GM18858 (cell line): Measurements from ENCODE around the gene SPEM3.

ENCODE experiments used
- ATAC-seq: cut with Tn5 transposase; IDR thresholded peaks from one replicate; pipeline ENCODE4 v1.9.1; 2021; ENCODE audit not compliant: unreplicated experiment

Gene SPEM3

GRCh38 chr17:7419819-7420610, 8.6 kb upstream of the SPEM3 start, which contains the start of gene SPEM1:
Gene SPEM1 (plus strand): TSS chr17:7420324. CDS start chr17:7420385, 61 bp downstream.
- no peak for ATAC-seq

GRCh38 chr17:7421186-7421585, 7.5 kb upstream of the SPEM3 start:
- ATAC-seq, result no peak

- no peak for ATAC-seq
These were observed 5.0 kb upstream of the SPEM3 start for GRCh38 chr17:7423679-7424078.

GRCh38 chr17:7425316-7425715, 3.3 kb upstream of the SPEM3 start, which contains the start of gene SPEM2:
Gene SPEM2 (plus strand): TSS chr17:7425616. CDS start chr17:7425689, 73 bp downstream.
- no peak for ATAC-seq

- no peak for ATAC-seq
These were observed 2.9 kb upstream of the SPEM3 start for GRCh38 chr17:7425756-7426155.

GRCh38 chr17:7426203-7426863, 2.3 kb upstream of the SPEM3 start:
- ATAC-seq, result no peak

- ATAC-seq, result no peak
These were observed 1.7 kb upstream of the SPEM3 start for GRCh38 chr17:7426896-7427489.

GRCh38 chr17:7427549-7427948, 1.1 kb upstream of the SPEM3 start:
- no peak for ATAC-seq

GRCh38 chr17:7429722-7430121, 1.1 kb downstream of the SPEM3 start:
- no peak for ATAC-seq

GRCh38 chr17:7431231-7431630, 2.6 kb downstream of the SPEM3 start:
- ATAC-seq, result no peak

GRCh38 chr17:7432296-7432695, 3.6 kb downstream of the SPEM3 start:
- ATAC-seq, result no peak

- no peak for ATAC-seq
These were observed 7.3 kb downstream of the SPEM3 start for GRCh38 chr17:7435676-7436555.

GRCh38 chr17:7436556-7437368, 8.1 kb downstream of the SPEM3 start:
- no peak for ATAC-seq

- ATAC-seq, result no peak
These were observed 8.8 kb downstream of the SPEM3 start for GRCh38 chr17:7437369-7437863.

- ATAC-seq, result no peak
These were observed 9.4 kb downstream of the SPEM3 start for GRCh38 chr17:7437950-7438614.

GRCh38 chr17:7438656-7439460, 10.2 kb downstream of the SPEM3 start:
- ATAC-seq, result no peak

GRCh38 chr17:7439462-7440112, 10.9 kb downstream of the SPEM3 start, which contains the start of gene FGF11:
Gene FGF11 (plus strand): TSS chr17:7439512. CDS start chr17:7439621, 109 bp downstream.
- no peak for ATAC-seq
